ENCODE data around the gene GALNT2.

Gene GALNT2

GRCh38 chr1:230171356-230172015, 104.4 kb downstream of the GALNT2 start:
- H3K27ac ChIP-seq (replicated peaks), result no peak overlapping the region
- no peak overlapping the region for H3K4me3 ChIP-seq (replicated peaks; ENCODE audit: insufficient read depth, low read length)
- no peaks in the 10 kb centered on the region for H3K27me3 ChIP-seq (ENCODE audit: insufficient read depth, poor library complexity, severe bottlenecking)
- TF ChIP-seq POLR2AphosphoS5 (IDR thresholded peaks at IDR 0.05; ENCODE audit: low read depth) (no peak), REST (IDR thresholded peaks at IDR 0.05; ENCODE audit: insufficient replicate concordance, low read depth) (no peak), GABPA (IDR thresholded peaks at IDR 0.05; ENCODE audit: low read depth) (no peak), SPI1 (IDR thresholded peaks at IDR 0.05; ENCODE audit: borderline replicate concordance, low read depth) (no peak), CTCF (IDR thresholded peaks at IDR 0.05; ENCODE audit: insufficient read depth, low read length) (no peak)
- DNase-seq (ENCODE audit: low read depth in 1 of 2, low spot score in 1 of 2), result no peak

- Histone ChIP-seq H3K27me3 (ENCODE audit: insufficient read depth, poor library complexity, severe bottlenecking) (no peaks in the 10 kb centered on the region), H3K4me3 (replicated peaks; ENCODE audit: insufficient read depth, low read length) (no peak overlapping the region), H3K27ac (replicated peaks) (no peak overlapping the region)
- no peak for TF ChIP-seq SPI1 (IDR thresholded peaks at IDR 0.05; ENCODE audit: borderline replicate concordance, low read depth)
- no peak for TF ChIP-seq REST (IDR thresholded peaks at IDR 0.05; ENCODE audit: insufficient replicate concordance, low read depth)
- TF ChIP-seq GABPA (IDR thresholded peaks at IDR 0.05; ENCODE audit: low read depth), result no peak
- TF ChIP-seq CTCF (IDR thresholded peaks at IDR 0.05; ENCODE audit: insufficient read depth, low read length), result no peak
- TF ChIP-seq POLR2AphosphoS5 (IDR thresholded peaks at IDR 0.05; ENCODE audit: low read depth), result no peak
- DNase-seq (ENCODE audit: low read depth in 1 of 2, low spot score in 1 of 2), result no peak
These were observed 105.0 kb downstream of the GALNT2 start for GRCh38 chr1:230172016-230172537.

GRCh38 chr1:230173187-230173975, 106.3 kb downstream of the GALNT2 start:
- TF ChIP-seq POLR2AphosphoS5 (IDR thresholded peaks at IDR 0.05; ENCODE audit: low read depth), result no peak
- no peak for TF ChIP-seq REST (IDR thresholded peaks at IDR 0.05; ENCODE audit: insufficient replicate concordance, low read depth)
- no peak for TF ChIP-seq GABPA (IDR thresholded peaks at IDR 0.05; ENCODE audit: low read depth)
- TF ChIP-seq CTCF (IDR thresholded peaks at IDR 0.05; ENCODE audit: insufficient read depth, low read length), result no peak
- TF ChIP-seq SPI1 (IDR thresholded peaks at IDR 0.05; ENCODE audit: borderline replicate concordance, low read depth), result no peak
- Histone ChIP-seq H3K27ac (replicated peaks) (no peak overlapping the region), H3K27me3 (ENCODE audit: insufficient read depth, poor library complexity, severe bottlenecking) (no peaks in the 10 kb centered on the region), H3K4me3 (replicated peaks; ENCODE audit: insufficient read depth, low read length) (no peak overlapping the region)
- DNase-seq (ENCODE audit: low read depth in 1 of 2, low spot score in 1 of 2), result no peak
